GM18507 (cell line): ENCODE measurements around the gene EXPH5.

Experiments
- DNase-seq: peaks from one replicate; pipeline ENCODE4 v3.0.0; 2011; ENCODE audit warnings: low read depth; ENCODE audit not compliant: insufficient read length; ENCODE audit errors: extremely low spot score
- FAIRE-seq: peaks from 2 replicates; lab custom pipeline; 2011; peaks lifted over from hg19 to GRCh38; lab: Jason Lieb, UNC

Gene EXPH5

DNA sequence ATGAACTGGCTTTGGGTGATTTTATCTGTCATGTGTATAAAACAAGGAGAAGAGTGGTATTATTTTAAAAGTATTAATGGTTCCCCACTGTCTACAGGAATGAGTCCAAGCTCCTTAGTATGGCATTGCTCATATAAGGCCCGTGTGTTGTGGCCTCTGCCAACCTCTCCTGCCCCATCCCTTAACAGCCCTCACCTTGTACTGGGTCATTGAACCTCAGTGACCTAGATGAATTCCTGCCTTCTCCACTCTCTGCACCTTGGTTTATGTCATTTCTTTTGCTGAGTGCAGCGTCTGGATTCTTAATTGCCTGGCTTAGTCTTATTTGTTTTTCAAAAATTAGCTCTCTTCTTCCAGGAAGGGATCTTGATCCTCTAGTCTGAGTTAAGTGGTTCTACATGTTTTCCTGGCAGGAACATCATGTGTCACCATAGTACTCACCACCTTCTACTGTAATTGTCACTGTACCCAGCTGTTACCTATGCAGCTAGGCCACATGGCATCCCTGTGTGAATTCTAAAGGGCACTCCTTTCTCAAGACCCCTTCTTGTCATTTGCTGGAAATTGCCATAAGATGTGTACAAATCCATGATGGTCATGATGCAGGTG lies 59.2 kb downstream of the EXPH5 start:
- FAIRE-seq (no peak), DNase-seq (no peak)

DNA sequence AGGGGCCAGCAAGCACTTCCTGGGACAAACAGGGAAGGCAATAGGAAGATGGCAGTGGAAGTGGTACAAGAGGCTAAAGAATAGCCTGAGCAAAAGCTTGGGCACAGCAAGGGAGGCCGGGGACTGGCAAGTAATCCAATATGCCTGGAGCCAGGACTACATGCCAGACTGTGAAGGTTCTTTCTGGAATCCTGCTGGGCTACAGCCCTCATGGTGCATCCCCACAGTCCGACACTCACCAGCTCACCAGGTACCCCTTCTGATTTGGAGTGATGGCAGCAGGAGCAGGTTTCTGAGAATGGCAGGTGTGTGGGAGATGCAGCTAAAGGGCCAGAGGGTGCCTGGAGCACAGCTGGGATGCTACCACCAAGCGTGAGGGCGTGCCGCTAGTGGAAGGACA lies 63.1 kb downstream of the EXPH5 start:
- no peak for FAIRE-seq

DNA sequence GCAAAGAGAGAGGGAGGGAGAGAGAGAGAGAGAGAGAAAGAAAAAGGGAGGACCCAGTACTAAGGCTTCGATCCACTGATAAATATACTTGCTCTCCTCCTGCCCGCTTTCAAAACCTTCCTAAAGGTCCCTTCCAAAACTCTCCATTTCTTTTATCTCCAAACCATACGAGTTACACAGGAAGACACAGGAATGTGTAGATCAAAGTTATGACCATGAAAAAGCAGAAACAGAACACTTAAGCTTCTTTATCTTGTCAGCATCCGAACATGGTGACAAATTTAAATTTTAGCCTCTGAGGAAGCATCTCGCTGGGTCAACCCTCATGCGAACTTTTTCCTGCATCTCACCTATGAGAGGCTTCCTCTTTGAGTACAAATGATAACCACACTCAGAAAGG lies 66.2 kb downstream of the EXPH5 start:
- FAIRE-seq, result no peak

More for the DNA sequence above, 63.1 kb downstream of the EXPH5 start:
- DNase-seq, result no peak

DNA sequence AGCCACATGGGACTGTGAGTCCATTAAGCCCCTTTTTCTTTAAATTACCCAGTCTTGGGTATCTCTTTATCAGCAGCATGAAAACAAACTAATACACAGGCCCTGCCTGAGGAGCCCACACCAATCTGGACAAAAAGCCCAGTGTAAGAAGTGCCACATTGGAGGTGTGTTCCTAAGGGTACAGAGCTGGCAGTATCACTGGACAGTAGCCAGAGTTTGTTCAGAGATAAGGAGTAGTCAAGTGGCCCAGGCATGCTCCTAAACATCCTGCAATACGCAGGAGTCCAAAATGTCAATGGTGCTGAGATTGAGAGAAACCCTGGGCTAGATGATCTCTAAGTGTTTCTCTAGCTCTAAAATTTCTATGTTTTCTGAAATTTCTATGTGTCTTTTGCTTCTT lies 68.4 kb downstream of the EXPH5 start:
- FAIRE-seq (no peak), DNase-seq (no peak)

More for the DNA sequence above, 66.2 kb downstream of the EXPH5 start:
- no peak for DNase-seq

DNA sequence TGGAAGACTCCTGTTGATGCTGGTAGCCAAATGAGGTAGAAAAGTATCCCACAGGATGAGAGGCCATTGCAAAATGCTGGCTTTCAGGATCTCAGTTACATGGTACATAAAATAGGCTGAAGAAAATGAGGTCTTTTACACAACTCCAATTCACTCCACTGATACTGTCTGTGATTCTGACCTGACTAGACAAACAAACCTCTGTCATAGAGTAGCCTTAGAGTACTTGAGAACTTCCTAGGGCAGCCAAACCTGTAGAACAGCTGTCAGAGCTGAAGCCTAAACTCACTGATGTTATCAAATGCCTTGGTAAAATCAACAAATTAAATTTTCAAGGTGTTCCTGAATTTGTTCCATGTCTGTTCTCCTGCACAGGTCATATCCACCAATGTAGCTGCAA lies 69.1 kb downstream of the EXPH5 start:
- FAIRE-seq (no peak), DNase-seq (no peak)

DNA sequence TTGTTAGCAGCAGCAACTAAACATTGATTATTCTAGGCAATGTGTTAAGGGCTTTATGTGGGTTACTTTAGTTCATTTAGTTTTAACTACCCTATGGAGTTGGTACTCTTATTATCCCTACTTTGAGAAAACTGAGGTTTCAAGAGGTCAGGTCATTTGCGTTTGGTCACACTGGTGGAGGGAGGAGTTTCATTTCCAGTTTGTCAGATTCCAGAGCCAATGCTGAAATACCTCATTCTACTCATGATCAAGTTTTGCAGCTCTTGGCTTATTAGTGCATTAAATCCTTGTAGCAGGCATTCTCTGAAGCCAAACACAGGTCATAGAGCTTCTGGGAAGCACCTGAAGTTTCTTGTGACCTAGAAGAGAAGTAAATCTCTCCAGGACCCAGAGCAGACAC lies 71.2 kb downstream of the EXPH5 start:
- DNase-seq (no peak), FAIRE-seq (peak; percentile 41)

DNA sequence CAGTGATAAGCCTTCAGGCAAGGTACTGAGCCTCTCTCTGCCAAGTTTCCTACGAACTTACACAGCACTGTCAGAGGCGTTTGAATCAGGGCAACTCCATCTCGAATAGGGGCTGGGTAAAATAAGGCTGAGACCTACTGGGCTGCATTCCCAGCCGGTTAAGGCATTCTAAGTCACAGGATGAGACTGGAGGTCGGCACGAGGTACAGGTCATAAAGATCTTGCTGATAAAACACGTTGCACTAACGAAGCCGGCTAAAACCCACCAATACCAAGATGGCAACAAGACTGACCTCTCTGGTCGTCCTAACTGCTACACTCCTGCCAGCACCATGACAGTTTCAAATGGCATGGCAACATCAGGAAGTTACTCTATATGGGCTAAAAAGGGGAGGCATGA lies 75.0 kb downstream of the EXPH5 start:
- DNase-seq (no peak), FAIRE-seq (no peak)

DNA sequence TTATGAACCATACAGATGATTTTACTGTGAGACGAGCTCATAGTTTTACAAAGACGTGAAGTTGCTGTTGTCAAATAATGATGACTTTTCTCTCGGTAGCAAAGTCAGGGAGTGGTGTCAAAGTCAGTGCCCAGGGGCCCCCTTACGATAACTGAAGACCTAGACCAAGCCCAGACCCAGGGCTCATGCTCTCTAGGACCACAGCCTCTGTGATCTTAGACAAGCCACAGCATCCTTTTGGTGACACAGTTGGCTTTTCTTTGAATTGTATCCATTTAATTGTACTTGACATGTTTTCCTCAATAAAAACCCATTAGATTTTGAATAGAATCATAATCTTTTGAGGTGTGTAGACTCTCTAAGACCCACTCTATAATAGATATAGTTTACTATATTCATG lies 77.4 kb downstream of the EXPH5 start:
- DNase-seq (no peak), FAIRE-seq (no peak)

DNA sequence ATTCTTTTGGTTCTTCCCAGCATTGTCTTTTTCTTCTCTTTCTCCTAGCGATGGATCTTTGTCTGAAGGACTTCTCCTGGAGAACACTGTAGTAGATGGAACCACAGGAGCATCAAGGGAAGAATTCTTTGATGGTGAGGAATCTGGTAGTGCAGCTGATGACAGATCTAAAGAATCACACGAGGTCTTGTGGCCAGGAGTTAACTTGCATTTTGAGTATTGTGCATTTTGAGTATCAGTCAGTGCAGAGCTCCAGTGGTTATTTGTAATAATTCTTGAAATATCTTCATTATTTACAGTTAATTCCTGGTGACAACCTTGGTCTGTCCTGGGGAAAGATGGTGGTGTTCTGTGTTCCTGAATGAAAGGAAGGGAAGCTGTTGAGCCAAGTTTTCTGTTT lies 80.9 kb downstream of the EXPH5 start:
- no peak for DNase-seq
- no peak for FAIRE-seq

DNA sequence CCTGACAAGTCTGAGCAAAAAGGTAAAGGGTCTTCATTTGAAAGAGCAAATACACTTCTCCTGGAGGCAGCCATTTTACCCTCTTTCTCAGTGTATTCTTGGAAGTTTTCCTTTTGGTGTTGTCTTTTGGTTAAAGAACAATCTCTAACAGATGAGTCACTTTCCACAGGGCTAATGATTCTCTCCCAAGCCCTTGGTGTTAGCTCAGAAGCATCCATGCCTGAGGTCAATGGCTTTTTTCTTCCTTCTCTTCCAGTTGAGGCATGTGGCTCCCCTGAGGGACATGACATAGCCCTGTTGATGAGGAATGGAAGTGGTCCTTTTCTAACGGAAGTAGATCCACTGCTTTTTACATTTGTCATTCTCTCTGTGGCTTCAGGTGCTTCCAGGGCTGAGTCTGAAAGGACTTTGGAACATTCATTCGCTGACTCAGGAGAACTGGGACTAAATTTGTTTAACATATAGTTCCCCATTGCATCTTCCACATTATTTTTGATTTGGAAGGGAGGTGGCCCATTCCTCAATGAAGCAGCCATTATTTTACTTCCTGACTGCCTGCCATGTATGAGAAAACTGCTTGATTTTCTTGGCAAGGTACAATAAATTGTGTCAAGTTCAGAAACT lies 81.6 kb downstream of the EXPH5 start:
- FAIRE-seq, result no peak
- DNase-seq, result no peak

DNA sequence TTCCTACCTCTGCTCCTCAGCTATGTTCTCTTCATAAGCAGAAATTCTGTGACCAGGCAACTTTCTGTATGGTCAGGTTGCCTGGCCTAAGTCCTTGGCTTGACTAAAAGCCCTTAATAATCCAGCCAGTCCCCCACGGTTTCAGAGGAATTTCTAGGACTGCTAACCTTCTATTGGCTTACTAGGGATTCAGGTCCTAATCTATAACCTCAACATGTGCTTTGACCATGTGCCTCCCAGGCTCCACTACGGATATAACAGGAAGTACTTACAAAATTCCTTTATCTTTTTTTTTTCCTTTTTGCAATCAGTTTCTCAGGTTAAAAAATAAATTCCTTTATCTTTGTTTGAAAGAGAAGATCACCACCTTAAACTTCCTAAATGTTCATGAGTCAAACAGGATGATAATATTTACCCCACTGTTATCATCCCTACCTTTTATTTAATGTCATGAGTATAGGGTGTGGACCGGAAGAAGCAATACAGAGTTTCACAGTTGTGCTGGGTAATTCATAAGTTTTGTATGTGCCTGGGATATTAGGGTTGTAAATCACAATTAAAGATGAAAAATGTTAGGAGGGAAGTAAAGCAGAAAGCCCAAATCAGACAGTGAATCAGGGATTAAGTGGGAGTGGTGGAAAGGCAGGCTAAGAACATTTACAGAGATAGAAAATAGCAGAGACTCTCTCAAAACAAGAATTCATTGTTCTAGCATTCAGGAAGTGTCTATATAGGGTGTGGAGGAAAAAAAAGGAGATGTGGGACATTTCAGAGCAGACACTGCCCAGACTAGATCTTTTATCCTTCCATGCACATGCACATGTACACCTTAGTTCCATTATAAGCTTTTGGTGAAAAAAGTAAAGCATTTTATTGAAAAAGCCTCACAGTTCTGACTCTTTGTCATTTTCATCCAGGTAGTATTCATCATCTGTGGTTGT lies 84.6 kb downstream of the EXPH5 start:
- DNase-seq (no peak), FAIRE-seq (no peak)

DNA sequence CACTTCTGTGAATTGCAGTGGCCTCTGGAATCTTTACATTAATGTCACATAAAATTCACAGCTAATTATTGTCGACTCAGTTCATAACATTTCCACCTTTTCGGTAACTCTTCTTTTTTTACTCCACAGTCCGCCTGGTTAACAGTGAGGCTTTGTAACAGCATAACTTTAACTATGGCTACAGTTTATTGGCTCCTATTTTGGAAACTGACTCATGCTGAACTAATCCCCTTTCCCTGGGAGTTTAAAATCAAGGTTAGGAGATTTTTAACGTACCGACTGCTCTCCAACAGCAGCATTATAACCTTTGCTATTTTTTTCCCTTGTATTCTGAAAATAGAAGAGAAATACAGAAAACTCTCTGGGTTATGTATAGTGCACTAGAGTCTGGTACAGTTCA lies 92.2 kb downstream of the EXPH5 start:
- FAIRE-seq, result no peak
- DNase-seq, result no peak

DNA sequence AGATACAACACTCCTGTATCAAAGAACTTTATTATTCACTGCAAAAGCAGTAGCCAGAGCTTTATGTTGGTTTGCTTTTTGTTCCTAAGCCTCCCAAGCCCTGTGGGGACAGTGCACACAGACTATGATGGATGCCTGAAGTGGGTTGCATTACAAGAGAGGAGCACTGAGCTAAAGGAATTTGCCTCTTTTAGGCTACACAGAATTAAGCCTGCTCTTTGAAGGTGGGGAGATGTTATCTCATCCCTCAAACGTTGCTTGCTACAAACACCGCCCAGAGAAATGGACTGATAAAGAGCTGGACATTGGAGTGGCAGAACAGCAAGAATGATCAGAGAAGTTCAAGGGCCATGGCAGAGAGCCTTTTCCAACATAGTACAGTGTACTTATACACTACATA lies 92.8 kb downstream of the EXPH5 start:
- DNase-seq (no peak), FAIRE-seq (no peak)

DNA sequence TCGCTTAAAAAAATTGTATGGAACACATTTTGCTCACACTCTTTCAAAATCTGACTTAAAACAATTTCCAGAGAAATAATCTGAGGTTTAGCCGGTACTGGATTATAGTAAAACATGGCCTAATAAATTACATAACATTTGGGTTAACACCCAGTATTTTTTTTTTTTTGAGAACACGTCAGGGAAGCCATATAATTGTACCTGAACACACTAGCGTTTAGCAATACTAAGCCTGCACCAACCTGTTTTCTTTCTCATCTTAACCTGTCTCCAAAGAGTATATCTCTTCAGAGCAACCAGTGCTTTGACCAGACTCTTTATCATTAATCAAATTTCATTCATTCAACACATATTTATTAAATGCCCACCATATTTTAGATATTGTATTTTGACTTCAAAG lies 93.4 kb downstream of the EXPH5 start:
- no peak for FAIRE-seq
- no peak for DNase-seq

DNA sequence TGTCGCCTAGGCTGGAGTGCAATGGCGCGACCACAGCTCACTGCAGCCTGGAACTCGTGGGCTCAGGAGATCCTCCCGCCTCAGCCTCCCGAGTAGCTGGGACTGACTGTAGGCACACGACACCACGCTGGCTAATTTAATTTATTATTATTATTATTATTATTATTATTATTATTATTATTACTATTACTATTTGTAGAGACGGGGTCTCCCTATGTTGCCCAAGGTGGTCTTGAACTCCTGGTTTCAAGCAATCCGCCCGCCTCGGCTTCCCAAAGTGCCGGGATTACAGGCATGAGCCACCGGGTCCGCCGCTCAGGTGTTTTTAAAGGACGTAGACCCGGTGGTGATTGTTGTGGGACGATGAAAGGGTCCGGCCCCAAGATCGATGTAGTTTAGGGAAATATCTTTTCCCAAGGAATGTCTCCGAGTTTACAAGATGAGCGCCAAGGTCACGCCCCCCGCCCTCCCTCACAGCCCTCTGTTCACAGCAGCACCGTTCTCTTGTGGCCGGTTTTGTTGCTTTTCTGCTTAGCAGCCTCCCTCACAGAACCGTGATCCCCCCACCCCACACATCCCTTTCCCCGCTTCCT lies 94.7 kb downstream of the EXPH5 start:
- FAIRE-seq (no peak), DNase-seq (no peak)

DNA sequence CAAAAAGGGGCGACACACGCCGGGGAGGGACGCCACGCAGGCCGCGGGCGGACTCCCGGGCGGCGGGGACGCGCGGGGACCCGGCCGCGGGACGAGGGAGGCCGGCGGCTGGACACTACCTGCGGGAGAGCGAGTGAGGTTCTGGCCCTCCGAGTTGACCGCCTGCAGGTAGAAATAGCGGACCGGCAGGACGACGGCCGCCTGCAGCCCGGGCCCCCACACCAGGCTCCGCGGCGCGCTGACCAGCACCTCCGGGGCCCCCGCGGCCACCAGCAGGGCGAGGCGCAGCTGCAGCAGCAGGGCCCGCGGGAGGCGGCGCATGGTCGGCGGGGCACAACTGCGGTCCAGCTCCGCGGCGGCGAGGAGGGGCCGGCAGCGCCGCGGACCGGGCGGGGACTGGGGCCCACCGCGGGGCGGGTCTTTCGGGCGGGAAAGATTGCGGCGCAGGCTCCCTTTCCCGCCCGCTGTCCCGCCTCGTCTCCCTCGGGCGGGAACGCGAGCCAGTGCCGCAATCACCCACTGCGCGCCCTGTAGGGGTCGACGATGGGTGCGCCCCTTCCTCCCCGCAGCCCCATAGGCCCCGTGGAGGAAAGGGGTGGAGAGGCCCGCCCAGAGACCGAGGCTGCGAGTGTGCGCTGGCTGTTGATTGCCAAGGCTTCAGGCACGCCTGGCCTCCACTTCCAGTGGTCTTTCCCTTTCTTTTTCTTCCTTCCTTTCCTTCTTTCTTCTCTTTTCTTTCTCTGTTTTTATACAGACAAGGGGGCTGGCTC lies 95.3 kb downstream of the EXPH5 start, which contains the start of gene POGLUT3:
Gene POGLUT3 (minus strand): TSS at position 339 of the 770 bp plus-strand sequence. CDS start 18 bp downstream, at position 321.
- DNase-seq (peak; percentile 45), FAIRE-seq (no peak)

DNA sequence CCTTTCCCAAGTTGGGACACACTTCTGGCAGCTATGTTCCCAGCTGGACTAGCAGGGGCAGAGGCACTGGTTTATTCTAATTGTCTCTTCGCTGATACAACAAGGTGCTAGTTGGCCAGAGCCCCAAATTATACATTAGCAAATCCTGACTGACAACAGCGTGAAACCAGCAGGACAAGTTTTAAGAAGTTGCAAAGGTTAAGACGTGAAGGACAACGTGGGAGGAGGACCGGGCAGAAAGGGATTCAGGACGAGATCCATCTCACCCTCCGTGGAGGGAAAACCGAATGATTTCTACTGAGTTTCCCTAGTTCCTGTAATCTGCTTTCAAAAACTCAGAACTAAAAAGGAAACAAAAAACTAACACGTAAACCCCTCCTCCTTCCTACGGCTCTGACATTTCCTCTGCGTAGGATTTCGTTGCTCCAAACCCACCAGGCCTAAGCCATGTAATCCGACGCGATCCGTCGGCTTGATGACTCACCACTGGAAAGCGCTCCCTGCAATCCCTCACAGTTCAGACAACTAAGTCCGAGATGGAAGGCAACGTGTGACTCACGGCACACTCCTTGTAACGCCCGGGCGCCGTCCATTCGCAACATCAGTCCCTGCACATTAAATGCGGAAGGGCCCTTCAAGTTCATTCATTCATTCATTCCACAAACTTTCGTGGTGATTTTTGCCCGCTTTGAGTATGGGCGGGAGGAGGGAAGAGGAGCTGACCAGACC lies 96.1 kb downstream of the EXPH5 start:
- peak; percentile 25 for DNase-seq
- FAIRE-seq, result peak; percentile 82

DNA sequence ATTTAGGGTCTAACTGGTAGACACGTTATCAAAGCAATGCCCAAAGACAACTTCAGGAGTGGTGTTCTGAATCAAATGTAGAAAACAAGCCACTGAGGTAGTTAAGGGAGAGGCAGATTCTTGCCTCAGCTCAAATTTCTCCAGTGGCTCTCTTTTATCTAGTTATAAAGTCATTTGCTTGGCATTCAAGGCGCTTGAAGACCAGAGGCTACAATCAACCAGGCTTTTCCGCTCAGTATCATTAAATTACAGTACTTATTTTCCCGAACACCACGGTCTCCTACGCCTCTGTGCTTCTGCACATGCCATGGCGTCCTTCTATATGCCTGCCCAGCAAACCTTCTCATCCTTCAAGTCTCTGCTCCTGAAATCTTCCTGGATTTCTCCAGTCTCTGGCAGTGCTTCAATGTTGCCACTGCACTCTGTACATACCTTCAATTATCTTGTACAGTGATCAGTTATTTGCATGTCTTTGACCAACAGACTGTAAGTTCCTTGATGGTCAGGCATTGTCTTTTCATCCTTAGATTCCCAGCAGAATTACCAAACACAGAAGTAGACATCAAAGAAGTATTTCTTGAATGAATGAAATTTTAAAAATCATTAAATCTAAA lies 96.8 kb downstream of the EXPH5 start:
- FAIRE-seq (no peak), DNase-seq (no peak)
